K562 (cell line): ENCODE results near the gene THOP1.

ENCODE experiments used
- BRD4 ChIP-seq: fragments of 200-600 bp; sonication (generic); IDR thresholded peaks from 2 replicates; pipeline ENCODE4 v1.6.1; 2017; ENCODE audit warnings: inconsistent platforms
- KDM1A ChIP-seq, 2 experiments: fragments of 450-650 bp; IDR thresholded peaks; 2 replicates each; pipeline ENCODE4 v1.6.1; 2016; ENCODE audit warnings: mild to moderate bottlenecking in 2 of 2
- TF ChIP-seq, protein P1 (sequence below), 3 experiments: IDR thresholded peaks in 2 of 3; conservative IDR thresholded peaks in 1 of 3; 2 replicates each; pipeline ENCODE4 v1.5.1; 2011 to 2012; ENCODE audit warnings: low read length in 3 of 3, mild to moderate bottlenecking in 3 of 3, control low read depth in 2 of 3, improper control_type of control experiment in 1 of 3, inconsistent platforms in 1 of 3, low read depth in 1 of 3, mixed read lengths in 1 of 3, moderate library complexity in 1 of 3; ENCODE audit not compliant: insufficient read depth in 2 of 3
- TF ChIP-seq, protein P2 (sequence below): fragments of 150-350 bp; conservative IDR thresholded peaks from 2 replicates; pipeline ENCODE4 v1.6.1; 2014; ENCODE audit warnings: low read length

DNA sequence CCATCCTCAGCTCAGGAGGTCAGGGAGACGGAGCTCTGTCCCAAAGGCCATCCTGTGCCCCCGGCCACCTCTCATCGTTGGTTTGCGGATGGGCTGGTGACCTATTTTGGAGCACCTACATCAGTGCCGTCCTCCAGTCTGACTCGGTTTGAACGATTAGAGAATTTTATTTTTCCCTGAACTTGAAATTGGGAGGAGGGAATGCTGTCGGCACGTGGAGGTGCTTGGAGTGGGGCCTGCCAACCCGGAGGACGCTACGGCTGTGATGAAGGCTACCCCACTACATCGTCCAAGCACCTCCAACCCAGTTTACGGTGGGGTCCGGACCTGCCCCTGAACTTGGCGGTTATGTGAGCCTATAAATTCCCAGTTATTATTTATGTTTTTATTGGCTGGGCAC, 31.3 kb downstream of the THOP1 start:
- TF ChIP-seq KDM1A (IDR thresholded peaks at IDR 0.05) (no peak), BRD4 (no peak)
- TF ChIP-seq, protein P1, sequence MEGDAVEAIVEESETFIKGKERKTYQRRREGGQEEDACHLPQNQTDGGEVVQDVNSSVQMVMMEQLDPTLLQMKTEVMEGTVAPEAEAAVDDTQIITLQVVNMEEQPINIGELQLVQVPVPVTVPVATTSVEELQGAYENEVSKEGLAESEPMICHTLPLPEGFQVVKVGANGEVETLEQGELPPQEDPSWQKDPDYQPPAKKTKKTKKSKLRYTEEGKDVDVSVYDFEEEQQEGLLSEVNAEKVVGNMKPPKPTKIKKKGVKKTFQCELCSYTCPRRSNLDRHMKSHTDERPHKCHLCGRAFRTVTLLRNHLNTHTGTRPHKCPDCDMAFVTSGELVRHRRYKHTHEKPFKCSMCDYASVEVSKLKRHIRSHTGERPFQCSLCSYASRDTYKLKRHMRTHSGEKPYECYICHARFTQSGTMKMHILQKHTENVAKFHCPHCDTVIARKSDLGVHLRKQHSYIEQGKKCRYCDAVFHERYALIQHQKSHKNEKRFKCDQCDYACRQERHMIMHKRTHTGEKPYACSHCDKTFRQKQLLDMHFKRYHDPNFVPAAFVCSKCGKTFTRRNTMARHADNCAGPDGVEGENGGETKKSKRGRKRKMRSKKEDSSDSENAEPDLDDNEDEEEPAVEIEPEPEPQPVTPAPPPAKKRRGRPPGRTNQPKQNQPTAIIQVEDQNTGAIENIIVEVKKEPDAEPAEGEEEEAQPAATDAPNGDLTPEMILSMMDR (IDR thresholded peaks at IDR 0.05 in 2 of 3, conservative IDR thresholded peaks at IDR 0.05 in 1 of 3; ENCODE audit: insufficient read depth in 2 of 3, low read depth in 1 of 3, low read length in 3 of 3): no peak
- TF ChIP-seq, protein P2, sequence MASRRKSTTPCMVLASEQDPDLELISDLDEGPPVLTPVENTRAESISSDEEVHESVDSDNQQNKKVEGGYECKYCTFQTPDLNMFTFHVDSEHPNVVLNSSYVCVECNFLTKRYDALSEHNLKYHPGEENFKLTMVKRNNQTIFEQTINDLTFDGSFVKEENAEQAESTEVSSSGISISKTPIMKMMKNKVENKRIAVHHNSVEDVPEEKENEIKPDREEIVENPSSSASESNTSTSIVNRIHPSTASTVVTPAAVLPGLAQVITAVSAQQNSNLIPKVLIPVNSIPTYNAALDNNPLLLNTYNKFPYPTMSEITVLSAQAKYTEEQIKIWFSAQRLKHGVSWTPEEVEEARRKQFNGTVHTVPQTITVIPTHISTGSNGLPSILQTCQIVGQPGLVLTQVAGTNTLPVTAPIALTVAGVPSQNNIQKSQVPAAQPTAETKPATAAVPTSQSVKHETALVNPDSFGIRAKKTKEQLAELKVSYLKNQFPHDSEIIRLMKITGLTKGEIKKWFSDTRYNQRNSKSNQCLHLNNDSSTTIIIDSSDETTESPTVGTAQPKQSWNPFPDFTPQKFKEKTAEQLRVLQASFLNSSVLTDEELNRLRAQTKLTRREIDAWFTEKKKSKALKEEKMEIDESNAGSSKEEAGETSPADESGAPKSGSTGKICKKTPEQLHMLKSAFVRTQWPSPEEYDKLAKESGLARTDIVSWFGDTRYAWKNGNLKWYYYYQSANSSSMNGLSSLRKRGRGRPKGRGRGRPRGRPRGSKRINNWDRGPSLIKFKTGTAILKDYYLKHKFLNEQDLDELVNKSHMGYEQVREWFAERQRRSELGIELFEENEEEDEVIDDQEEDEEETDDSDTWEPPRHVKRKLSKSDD: no peak
